ENCODE results near the gene CHIC2. TPM values are rescaled to one million over a fixed set of nuclear protein-coding genes. Genes with fewer than 3 reads are reported as not detected.

The CHIC2 gene
- total RNA-seq, 1 experiment from 2014 or later: 8.2 TPM

DNA sequence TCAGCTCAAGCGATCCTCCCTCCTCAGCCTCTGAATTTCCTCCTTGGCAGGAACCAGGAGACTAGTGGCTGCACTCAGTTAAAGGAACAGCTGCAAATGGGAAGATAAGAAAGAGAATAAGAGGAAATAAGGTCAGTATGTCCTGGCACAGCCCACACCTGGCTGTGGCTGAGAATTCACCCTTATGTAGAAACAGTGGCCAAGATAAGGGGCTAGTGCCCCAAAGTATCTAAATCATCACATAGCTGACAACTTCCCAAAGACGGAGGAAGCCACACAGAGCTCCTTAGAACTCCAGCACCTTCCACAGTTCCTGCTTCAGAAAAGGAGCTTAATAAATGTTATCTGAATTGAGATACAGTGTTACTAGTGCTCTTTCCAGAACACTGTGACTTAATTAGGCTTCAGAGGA lies 2.3 kb upstream of the CHIC2 start:
- no peak overlapping the region for H2BK5ac ChIP-seq (ENCODE audit: insufficient read length, low read length)
- no peak for DNase-seq
- no peaks in the 10 kb centered on the region for H3K27me3 ChIP-seq (ENCODE audit: insufficient read depth, low read length)
- H3K9ac ChIP-seq (ENCODE audit: extremely low read depth, insufficient read length, low read length): no peak overlapping the region
- H3K9me3 Mint-ChIP-seq: no peaks in the 10 kb centered on the region
- no peak overlapping the region for H4K8ac ChIP-seq (replicated peaks; ENCODE audit: insufficient read length, low read depth, low read length)
- no peak overlapping the region for H2AFZ ChIP-seq (ENCODE audit: low read length)
- H2AK5ac ChIP-seq (ENCODE audit: insufficient read length, low read length): no peak overlapping the region
- H3K4me1 ChIP-seq (ENCODE audit: insufficient read depth, low read length): no peaks in the 10 kb centered on the region
- no peaks in the 10 kb centered on the region for H3K79me1 ChIP-seq (ENCODE audit: insufficient read depth, low read depth, low read length, poor library complexity, severe bottlenecking)
- no peak overlapping the region for H3K23ac ChIP-seq (ENCODE audit: insufficient read length, low read depth, low read length)
- H3K4me3 Mint-ChIP-seq: no peak overlapping the region; a peak in 1 of 5 replicates
- H3K14ac ChIP-seq (ENCODE audit: insufficient read depth, low read length): no peak overlapping the region
- no CpG with 5 or more reads among the region's 2 CpGs for WGBS (ENCODE audit: extremely low coverage, insufficient read length, low lambda C conversion rate)
- H4K5ac ChIP-seq (ENCODE audit: insufficient read length, low read depth, low read length): no peak overlapping the region
- H3K79me2 ChIP-seq (ENCODE audit: insufficient read depth, low read length): no peaks in the 10 kb centered on the region
- no peak overlapping the region for H2BK12ac ChIP-seq (ENCODE audit: insufficient read length, low read depth, low read length)
- no peaks in the 10 kb centered on the region for H3K36me3 Mint-ChIP-seq (ENCODE audit: insufficient read depth in 1 of 3, low read depth in 3 of 3)
- H2BK20ac ChIP-seq (ENCODE audit: low read depth, low read length, poor library complexity, severe bottlenecking): no peak overlapping the region
- no peak overlapping the region for H3K56ac ChIP-seq (ENCODE audit: insufficient read length, low read depth, low read length)
- no peak overlapping the region for H2BK120ac ChIP-seq (ENCODE audit: low read depth, low read length, poor library complexity, severe bottlenecking)
- no peak overlapping the region for H3T11ph ChIP-seq (ENCODE audit: low read length)
- H3K4me2 ChIP-seq (ENCODE audit: insufficient read depth, insufficient read length, low read length): no peak overlapping the region
- no peak overlapping the region for H3K18ac ChIP-seq (ENCODE audit: insufficient read length, low read depth, low read length)
- H3K27ac ChIP-seq (ENCODE audit: insufficient read length, low read depth, low read length): no peak overlapping the region
- no peak overlapping the region for H3K4ac ChIP-seq (ENCODE audit: low read depth, low read length)
- TF ChIP-seq, protein P1, sequence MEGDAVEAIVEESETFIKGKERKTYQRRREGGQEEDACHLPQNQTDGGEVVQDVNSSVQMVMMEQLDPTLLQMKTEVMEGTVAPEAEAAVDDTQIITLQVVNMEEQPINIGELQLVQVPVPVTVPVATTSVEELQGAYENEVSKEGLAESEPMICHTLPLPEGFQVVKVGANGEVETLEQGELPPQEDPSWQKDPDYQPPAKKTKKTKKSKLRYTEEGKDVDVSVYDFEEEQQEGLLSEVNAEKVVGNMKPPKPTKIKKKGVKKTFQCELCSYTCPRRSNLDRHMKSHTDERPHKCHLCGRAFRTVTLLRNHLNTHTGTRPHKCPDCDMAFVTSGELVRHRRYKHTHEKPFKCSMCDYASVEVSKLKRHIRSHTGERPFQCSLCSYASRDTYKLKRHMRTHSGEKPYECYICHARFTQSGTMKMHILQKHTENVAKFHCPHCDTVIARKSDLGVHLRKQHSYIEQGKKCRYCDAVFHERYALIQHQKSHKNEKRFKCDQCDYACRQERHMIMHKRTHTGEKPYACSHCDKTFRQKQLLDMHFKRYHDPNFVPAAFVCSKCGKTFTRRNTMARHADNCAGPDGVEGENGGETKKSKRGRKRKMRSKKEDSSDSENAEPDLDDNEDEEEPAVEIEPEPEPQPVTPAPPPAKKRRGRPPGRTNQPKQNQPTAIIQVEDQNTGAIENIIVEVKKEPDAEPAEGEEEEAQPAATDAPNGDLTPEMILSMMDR (conservative IDR thresholded peaks at IDR 0.05): no peak
- peaks cover 7% of the 10 kb centered on the region for H3K23me2 ChIP-seq (ENCODE audit: insufficient read length, low read depth, low read length, poor library complexity, severe bottlenecking)
- no peaks in the 10 kb centered on the region for H4K20me1 ChIP-seq (ENCODE audit: control insufficient read depth, insufficient read depth, insufficient read length)
- peaks cover 23 to 26% of the 10 kb centered on the region in 2 experiments for H3K4me1 Mint-ChIP-seq
- no peak overlapping the region for H2BK15ac ChIP-seq (ENCODE audit: low read depth, low read length)
- no peak overlapping the region for H4K91ac ChIP-seq (ENCODE audit: insufficient read length, low read depth, low read length)
- peaks cover 7% of the 10 kb centered on the region for H3K27me3 Mint-ChIP-seq (ENCODE audit: low read depth)
- H3K27ac Mint-ChIP-seq: no peak overlapping the region
- H3K9me3 ChIP-seq (ENCODE audit: control insufficient read depth, low read depth, low read length): no peaks in the 10 kb centered on the region
